GM23338 (cell line): ENCODE results near the gene FBXL17. TPM values are rescaled to one million over a fixed set of nuclear protein-coding genes. Genes with fewer than 3 reads are reported as not detected.

ENCODE experiments used
- EZH2 ChIP-seq: fragments of 200-600 bp; sonication (generic); IDR thresholded peaks from one replicate; pipeline ENCODE4 v1.8.0; 2017; ENCODE audit warnings: antibody characterized with exemption, mild to moderate bottlenecking, low read depth; ENCODE audit not compliant: unreplicated experiment
- EZH2phosphoT487 ChIP-seq: fragments of 200-600 bp; sonication (generic); IDR thresholded peaks from one replicate; pipeline ENCODE4 v1.8.1; 2018; ENCODE audit warnings: antibody characterized with exemption; ENCODE audit not compliant: unreplicated experiment
- NANOG ChIP-seq: IDR thresholded peaks from 2 replicates; pipeline ENCODE4 v1.6.1; 2016; ENCODE audit warnings: antibody characterized with exemption, borderline replicate concordance
- STAT1 ChIP-seq: IDR thresholded peaks from one replicate; pipeline ENCODE4 v1.6.1; 2016; ENCODE audit warnings: antibody characterized with exemption; ENCODE audit not compliant: unreplicated experiment
- ZNF114 ChIP-seq: fragments of 250-450 bp; sonication (Bioruptor Pico); IDR thresholded peaks from 2 replicates; pipeline ENCODE4 v1.5.0; 2020; ENCODE audit warnings: mild to moderate bottlenecking, moderate library complexity
- polyA plus RNA-seq: library from polyadenylated mRNA; unstranded; fragments of >200 nt; fragmentation: Nextera tagmentation; extraction: Ambion mirVana; gene quantifications from 2 replicates; pipeline ENCODE4 v1.2.1, GENCODE V29; 2016
- total RNA-seq: library from RNA; depleted of rRNA; stranded (reverse); fragments of >200 nt; shearing (Covaris generic); gene quantifications from 2 replicates; pipeline ENCODE4 v1.2.3, GENCODE V29; 2014
- TF ChIP-seq, protein P1 (sequence below): fragments of 250-450 bp; sonication (Bioruptor Pico); IDR thresholded peaks from 2 replicates; pipeline ENCODE4 v1.5.0; 2020; ENCODE audit warnings: mild to moderate bottlenecking, moderate library complexity
- TF ChIP-seq, protein P2 (sequence below): IDR thresholded peaks from one replicate; pipeline ENCODE4 v1.6.1; 2018; ENCODE audit warnings: antibody characterized with exemption; ENCODE audit not compliant: unreplicated experiment
- TF ChIP-seq, protein P3 (sequence below), 2 experiments: fragments of 200-600 bp in 1 of 2; sonication (generic) in 1 of 2; conservative IDR thresholded peaks; 2 replicates each; pipeline versions ENCODE4 v1.5.1 to v1.6.1; 2016 to 2017; ENCODE audit warnings: antibody characterized with exemption in 2 of 2, low read depth in 2 of 2, mild to moderate bottlenecking in 2 of 2, moderate library complexity in 1 of 2

Gene FBXL17
- total and polyA plus RNA-seq, 2 experiments from 2014 or later, result 2.0 to 2.7 TPM

DNA sequence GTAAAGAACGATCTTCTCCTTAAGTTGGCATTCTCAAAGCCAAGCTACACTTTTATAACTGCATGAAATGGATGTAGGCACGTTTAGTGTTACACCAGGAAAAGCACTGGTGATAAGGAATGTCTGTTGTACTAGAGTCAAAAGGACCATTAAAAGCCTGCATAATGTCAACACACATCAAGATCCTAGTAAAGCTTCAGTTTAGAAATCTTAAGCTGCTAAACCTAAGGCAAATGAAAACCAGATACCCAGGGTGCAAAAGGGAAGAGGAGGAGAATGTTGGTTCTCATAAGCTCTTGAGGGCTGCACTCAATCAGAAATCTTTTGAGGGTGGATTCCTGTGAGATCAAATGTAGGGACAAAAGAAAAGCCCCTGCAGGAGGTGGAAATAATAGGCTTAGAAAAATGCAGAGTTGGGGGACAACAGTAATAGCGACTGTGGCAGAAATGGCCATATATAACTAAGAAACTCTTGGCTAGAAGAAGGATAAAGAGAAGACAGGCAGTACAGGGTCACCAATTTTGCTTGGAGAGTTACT is 148.2 kb downstream of the FBXL17 start (continued):
- TF ChIP-seq, protein P1, sequence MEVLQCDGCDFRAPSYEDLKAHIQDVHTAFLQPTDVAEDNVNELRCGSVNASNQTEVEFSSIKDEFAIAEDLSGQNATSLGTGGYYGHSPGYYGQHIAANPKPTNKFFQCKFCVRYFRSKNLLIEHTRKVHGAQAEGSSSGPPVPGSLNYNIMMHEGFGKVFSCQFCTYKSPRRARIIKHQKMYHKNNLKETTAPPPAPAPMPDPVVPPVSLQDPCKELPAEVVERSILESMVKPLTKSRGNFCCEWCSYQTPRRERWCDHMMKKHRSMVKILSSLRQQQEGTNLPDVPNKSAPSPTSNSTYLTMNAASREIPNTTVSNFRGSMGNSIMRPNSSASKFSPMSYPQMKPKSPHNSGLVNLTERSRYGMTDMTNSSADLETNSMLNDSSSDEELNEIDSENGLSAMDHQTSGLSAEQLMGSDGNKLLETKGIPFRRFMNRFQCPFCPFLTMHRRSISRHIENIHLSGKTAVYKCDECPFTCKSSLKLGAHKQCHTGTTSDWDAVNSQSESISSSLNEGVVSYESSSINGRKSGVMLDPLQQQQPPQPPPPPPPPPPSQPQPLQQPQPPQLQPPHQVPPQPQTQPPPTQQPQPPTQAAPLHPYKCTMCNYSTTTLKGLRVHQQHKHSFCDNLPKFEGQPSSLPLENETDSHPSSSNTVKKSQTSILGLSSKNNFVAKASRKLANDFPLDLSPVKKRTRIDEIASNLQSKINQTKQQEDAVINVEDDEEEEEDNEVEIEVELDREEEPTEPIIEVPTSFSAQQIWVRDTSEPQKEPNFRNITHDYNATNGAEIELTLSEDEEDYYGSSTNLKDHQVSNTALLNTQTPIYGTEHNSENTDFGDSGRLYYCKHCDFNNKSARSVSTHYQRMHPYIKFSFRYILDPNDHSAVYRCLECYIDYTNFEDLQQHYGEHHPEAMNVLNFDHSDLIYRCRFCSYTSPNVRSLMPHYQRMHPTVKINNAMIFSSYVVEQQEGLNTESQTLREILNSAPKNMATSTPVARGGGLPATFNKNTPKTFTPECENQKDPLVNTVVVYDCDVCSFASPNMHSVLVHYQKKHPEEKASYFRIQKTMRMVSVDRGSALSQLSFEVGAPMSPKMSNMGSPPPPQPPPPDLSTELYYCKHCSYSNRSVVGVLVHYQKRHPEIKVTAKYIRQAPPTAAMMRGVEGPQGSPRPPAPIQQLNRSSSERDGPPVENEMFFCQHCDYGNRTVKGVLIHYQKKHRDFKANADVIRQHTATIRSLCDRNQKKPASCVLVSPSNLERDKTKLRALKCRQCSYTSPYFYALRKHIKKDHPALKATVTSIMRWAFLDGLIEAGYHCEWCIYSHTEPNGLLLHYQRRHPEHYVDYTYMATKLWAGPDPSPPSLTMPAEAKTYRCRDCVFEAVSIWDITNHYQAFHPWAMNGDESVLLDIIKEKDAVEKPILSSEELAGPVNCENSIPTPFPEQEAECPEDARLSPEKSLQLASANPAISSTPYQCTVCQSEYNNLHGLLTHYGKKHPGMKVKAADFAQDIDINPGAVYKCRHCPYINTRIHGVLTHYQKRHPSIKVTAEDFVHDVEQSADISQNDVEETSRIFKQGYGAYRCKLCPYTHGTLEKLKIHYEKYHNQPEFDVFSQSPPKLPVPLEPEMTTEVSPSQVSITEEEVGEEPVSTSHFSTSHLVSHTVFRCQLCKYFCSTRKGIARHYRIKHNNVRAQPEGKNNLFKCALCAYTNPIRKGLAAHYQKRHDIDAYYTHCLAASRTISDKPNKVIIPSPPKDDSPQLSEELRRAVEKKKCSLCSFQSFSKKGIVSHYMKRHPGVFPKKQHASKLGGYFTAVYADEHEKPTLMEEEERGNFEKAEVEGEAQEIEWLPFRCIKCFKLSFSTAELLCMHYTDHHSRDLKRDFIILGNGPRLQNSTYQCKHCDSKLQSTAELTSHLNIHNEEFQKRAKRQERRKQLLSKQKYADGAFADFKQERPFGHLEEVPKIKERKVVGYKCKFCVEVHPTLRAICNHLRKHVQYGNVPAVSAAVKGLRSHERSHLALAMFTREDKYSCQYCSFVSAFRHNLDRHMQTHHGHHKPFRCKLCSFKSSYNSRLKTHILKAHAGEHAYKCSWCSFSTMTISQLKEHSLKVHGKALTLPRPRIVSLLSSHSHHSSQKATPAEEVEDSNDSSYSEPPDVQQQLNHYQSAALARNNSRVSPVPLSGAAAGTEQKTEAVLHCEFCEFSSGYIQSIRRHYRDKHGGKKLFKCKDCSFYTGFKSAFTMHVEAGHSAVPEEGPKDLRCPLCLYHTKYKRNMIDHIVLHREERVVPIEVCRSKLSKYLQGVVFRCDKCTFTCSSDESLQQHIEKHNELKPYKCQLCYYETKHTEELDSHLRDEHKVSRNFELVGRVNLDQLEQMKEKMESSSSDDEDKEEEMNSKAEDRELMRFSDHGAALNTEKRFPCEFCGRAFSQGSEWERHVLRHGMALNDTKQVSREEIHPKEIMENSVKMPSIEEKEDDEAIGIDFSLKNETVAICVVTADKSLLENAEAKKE (CRISPR knock-in tag), result no peak
- TF ChIP-seq EZH2phosphoT487 (no peak), NANOG (no peak), STAT1 (no peak), ZNF114 (CRISPR knock-in tag) (no peak), EZH2 (no peak)
- TF ChIP-seq, protein P2, sequence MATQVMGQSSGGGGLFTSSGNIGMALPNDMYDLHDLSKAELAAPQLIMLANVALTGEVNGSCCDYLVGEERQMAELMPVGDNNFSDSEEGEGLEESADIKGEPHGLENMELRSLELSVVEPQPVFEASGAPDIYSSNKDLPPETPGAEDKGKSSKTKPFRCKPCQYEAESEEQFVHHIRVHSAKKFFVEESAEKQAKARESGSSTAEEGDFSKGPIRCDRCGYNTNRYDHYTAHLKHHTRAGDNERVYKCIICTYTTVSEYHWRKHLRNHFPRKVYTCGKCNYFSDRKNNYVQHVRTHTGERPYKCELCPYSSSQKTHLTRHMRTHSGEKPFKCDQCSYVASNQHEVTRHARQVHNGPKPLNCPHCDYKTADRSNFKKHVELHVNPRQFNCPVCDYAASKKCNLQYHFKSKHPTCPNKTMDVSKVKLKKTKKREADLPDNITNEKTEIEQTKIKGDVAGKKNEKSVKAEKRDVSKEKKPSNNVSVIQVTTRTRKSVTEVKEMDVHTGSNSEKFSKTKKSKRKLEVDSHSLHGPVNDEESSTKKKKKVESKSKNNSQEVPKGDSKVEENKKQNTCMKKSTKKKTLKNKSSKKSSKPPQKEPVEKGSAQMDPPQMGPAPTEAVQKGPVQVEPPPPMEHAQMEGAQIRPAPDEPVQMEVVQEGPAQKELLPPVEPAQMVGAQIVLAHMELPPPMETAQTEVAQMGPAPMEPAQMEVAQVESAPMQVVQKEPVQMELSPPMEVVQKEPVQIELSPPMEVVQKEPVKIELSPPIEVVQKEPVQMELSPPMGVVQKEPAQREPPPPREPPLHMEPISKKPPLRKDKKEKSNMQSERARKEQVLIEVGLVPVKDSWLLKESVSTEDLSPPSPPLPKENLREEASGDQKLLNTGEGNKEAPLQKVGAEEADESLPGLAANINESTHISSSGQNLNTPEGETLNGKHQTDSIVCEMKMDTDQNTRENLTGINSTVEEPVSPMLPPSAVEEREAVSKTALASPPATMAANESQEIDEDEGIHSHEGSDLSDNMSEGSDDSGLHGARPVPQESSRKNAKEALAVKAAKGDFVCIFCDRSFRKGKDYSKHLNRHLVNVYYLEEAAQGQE, result no peak
- TF ChIP-seq, protein P3, sequence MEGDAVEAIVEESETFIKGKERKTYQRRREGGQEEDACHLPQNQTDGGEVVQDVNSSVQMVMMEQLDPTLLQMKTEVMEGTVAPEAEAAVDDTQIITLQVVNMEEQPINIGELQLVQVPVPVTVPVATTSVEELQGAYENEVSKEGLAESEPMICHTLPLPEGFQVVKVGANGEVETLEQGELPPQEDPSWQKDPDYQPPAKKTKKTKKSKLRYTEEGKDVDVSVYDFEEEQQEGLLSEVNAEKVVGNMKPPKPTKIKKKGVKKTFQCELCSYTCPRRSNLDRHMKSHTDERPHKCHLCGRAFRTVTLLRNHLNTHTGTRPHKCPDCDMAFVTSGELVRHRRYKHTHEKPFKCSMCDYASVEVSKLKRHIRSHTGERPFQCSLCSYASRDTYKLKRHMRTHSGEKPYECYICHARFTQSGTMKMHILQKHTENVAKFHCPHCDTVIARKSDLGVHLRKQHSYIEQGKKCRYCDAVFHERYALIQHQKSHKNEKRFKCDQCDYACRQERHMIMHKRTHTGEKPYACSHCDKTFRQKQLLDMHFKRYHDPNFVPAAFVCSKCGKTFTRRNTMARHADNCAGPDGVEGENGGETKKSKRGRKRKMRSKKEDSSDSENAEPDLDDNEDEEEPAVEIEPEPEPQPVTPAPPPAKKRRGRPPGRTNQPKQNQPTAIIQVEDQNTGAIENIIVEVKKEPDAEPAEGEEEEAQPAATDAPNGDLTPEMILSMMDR (conservative IDR thresholded peaks at IDR 0.05; ENCODE audit: low read depth in 2 of 2), result no peak
